Stimulated activated CD8-positive, alpha-beta memory T cell treated with anti-CD3 and anti-CD28 coated beads, Interleukin-12 subunit alpha, Interleukin-12 subunit beta, amount 100 ng/mL, for 4 hours (primary cell): Measurements from ENCODE around the gene REG1A.

Source experiments
- DNase-seq: peaks from one replicate; pipeline ENCODE4 v3.0.0-alpha.2; 2020; ENCODE audit warnings: low read depth

REG1A gene

DNA sequence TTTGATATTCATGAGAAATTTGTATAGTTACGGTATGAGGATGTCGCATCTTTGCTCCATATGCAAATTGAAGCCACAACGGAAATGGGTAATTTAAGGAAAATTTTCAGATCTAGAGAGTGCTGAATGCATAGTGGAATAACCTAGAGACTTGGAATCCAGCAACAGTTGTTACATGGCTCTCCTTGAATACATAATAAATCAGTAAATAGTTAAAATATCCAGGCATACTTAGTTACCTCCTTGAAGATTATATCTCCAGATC lies 5.4 kb downstream of the REG1A start:
- DNase-seq: no peak

GRCh38 chr2:79128406-79128805 lies 8.1 kb downstream of the REG1A start:
- no peak for DNase-seq

GRCh38 chr2:79129260-79129659 lies 9.0 kb downstream of the REG1A start:
- DNase-seq: no peak

DNA sequence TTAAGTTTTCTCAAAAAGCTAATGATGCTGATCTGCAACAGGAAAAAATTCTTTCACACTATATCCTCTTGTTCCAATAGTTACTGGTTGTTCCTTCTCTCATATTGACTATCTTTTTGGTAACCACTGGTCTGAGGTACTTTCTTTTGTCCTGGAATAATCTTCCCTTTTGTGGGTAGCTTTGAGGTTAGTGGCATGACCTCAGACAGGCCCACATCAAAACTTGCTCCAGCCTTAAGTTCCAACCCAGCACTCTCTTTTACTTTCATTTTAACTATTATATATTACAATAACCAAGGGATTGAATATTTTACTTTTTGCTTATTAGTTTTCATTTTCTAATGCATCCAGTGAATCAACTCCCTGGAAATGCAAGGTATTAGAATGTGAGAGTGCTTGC lies 9.5 kb downstream of the REG1A start:
- no peak for DNase-seq

GRCh38 chr2:79131687-79132086 lies 11.4 kb downstream of the REG1A start:
- DNase-seq: no peak

DNA sequence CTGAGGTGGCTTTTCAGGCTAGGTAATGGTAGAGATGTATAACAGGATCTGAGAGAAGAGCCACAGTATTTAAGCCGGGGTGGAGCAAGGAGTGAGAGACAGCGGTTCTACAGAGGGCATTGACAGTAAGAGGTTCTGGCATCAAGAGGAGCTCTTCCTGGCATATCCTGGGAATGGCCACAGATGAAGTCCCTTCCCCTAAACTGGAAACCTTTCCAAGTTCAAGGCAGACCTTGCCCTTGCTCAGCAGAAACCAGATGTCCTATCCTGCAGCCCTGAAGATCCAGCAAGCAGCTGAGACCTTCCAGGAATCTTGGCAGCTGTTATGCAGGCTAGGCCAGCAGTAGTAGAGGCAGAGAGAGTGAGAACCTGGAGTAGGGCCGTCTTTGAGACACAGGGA lies 18.1 kb downstream of the REG1A start:
- DNase-seq: no peak

DNA sequence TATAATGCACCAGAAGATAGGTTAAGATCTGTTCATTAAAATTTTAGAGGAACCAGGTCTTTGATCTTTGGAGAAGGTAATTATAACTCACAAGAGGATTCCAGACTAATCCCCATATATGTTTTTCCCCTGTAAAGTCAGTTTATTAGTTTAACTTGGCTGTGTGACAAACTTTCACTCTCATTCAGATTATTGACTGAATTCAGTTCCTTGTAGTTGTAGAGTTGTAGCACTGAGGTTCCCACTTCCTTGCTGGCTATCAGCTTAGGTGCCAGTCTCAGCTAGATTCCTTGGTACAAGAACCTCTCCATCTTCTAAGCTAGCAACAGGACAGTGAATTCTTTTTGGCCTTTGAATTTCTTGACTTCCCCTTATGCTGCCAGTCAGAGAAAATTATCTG lies 19.1 kb downstream of the REG1A start:
- DNase-seq: no peak

DNA sequence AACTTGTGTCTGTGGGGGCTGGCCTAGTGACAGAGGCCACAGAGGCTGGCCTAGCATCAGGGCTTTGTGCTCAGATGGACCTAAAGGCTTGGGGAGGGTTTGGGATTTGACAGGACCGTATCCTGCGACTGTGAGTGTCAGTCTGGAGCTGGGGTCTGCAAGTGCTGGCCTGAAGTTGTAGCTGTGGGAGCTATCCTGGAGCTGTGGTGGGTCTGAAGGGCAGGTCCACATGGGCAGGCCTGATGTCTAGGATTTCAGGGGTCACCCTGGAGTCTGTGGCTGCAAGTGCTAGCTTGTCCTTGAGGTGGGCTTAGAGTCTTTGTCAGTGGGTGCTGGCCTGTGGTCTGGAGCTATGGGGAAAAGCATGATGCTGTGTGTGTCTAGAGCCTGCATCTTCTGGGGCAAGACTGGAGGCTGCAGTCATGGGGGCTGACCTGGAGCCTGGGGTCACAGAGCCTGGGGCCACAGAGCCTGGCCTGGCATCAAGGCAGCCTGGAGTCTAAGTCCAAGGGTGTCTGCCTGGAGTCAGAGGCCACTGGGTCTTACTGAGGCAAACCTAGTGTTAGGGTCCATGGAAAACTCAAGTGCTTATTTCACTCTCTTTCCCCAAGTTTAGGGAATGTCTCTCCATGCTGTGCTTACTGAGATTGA lies 35.7 kb downstream of the REG1A start:
- DNase-seq: no peak

- no peak for DNase-seq
Measured at GRCh38 chr2:79159030-79159429, 38.7 kb downstream of the REG1A start.

- DNase-seq: no peak
Measured at GRCh38 chr2:79159653-79160052, 39.4 kb downstream of the REG1A start, which contains the start of gene REG3A. REG3A (minus strand) TSS chr2:79159753; CDS start chr2:79159405, 348 bp downstream.

DNA sequence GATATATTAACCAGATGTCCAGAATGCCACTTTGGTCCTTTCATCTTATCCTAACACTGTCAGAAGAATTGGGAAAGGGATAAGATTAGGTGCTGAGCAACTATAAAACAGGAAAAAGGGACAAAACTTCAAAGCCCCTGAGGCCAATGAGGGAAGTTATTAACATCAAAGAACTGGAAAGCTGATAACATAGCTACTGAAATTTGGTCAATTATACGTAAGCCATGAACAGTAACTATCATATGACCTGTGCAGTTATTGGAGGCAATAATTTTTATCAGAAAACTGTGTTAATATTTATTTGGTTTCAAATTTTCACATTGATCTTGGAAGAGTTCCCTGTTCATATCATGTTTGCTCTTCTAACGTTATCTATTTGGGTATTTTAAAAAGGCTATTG lies 41.8 kb downstream of the REG1A start:
- no peak for DNase-seq

GRCh38 chr2:79162801-79163200 lies 42.5 kb downstream of the REG1A start:
- DNase-seq: no peak

- no peak for DNase-seq
Measured at GRCh38 chr2:79171348-79171958, 51.2 kb downstream of the REG1A start.
